Neural cell (in vitro differentiated cells): Measurements from ENCODE around the gene CPN1. TPM values are rescaled to one million over a fixed set of nuclear protein-coding genes. Genes with fewer than 3 reads are reported as not detected.
A peak's percentile ranks its signal among the peaks of the same experiment; 100 is the strongest.

Experiments used
- H2AFZ ChIP-seq: fragments of 200-600, 300-800 bp; sonication (generic), shearing (Covaris generic); 2 replicates; pipeline ENCODE4 v1.6.0; 2014; ENCODE audit warnings: low read depth, mild to moderate bottlenecking, antibody characterized with exemption, low read length, moderate library complexity
- H3F3A ChIP-seq: fragments of 200-600 bp; shearing (Covaris generic); 2 replicates; pipeline ENCODE4 v1.6.1; 2016; ENCODE audit warnings: mild to moderate bottlenecking, moderate library complexity, mixed read lengths, antibody characterized with exemption, low read length; ENCODE audit not compliant: insufficient read depth, poor library complexity, severe bottlenecking
- H3K27ac ChIP-seq: fragments of 200-600, 300-800 bp; sonication (generic), shearing (Covaris generic); 2 replicates; pipeline ENCODE4 v1.5.1; 2014; ENCODE audit warnings: mild to moderate bottlenecking, low read length, moderate library complexity
- H3K27me3 ChIP-seq: fragments of 300-800, 200-600 bp; sonication (generic), shearing (Covaris generic); 2 replicates; pipeline ENCODE4 v1.6.0; 2014; ENCODE audit warnings: mild to moderate bottlenecking, low read depth, low read length, moderate library complexity; ENCODE audit not compliant: insufficient read depth
- H3K36me3 ChIP-seq: fragments of 300-800, 200-600 bp; sonication (generic), shearing (Covaris generic); 2 replicates; pipeline ENCODE4 v1.5.1; 2014; ENCODE audit warnings: mild to moderate bottlenecking, antibody characterized with exemption, low read length, moderate library complexity; ENCODE audit not compliant: insufficient read depth
- H3K4me2 ChIP-seq: fragments of 300-800, 200-600 bp; sonication (generic), shearing (Covaris generic); 2 replicates; pipeline ENCODE4 v1.6.0; 2014; ENCODE audit warnings: mild to moderate bottlenecking, low read length
- H3K4me3 ChIP-seq: fragments of 300-800, 200-600 bp; sonication (generic), shearing (Covaris generic); 2 replicates; pipeline ENCODE4 v1.5.1; 2014; ENCODE audit warnings: mild to moderate bottlenecking, low read length, moderate library complexity
- H3K79me2 ChIP-seq: fragments of 200-600 bp; shearing (Covaris generic); replicated peaks from 2 replicates; pipeline ENCODE4 v1.6.0; 2014; ENCODE audit warnings: mild to moderate bottlenecking, low read length, moderate library complexity; ENCODE audit not compliant: insufficient read depth
- H3K9ac ChIP-seq: fragments of 300-800, 200-600 bp; sonication (generic), shearing (Covaris generic); 2 replicates; pipeline ENCODE4 v1.6.1; 2016; ENCODE audit warnings: mild to moderate bottlenecking, low read length, mixed read lengths
- H3K9me2 ChIP-seq: fragments of 200-600 bp; shearing (Covaris generic); 2 replicates; pipeline ENCODE4 v1.6.1; 2016; ENCODE audit warnings: mild to moderate bottlenecking, low read length, mixed read lengths; ENCODE audit not compliant: insufficient read depth
- H3K9me3 ChIP-seq: fragments of 200-600, 300-800 bp; sonication (generic), shearing (Covaris generic); 2 replicates; pipeline ENCODE4 v1.6.1; 2016; ENCODE audit warnings: mild to moderate bottlenecking, mixed run types, low read length, moderate library complexity, mixed read lengths
- H4K20me1 ChIP-seq: fragments of 200-600 bp; shearing (Covaris generic); 2 replicates; pipeline ENCODE4 v1.6.1; 2016; ENCODE audit warnings: mild to moderate bottlenecking, mixed run types; ENCODE audit not compliant: insufficient read depth
- CTCF ChIP-seq: fragments of 450-650 bp; IDR thresholded peaks from 2 replicates; pipeline ENCODE4 v1.5.1; 2014; ENCODE audit warnings: antibody characterized with exemption, mild to moderate bottlenecking, moderate library complexity; ENCODE audit not compliant: poor library complexity, severe bottlenecking
- EP300 ChIP-seq: fragments of 450-650 bp; conservative IDR thresholded peaks from 2 replicates; pipeline ENCODE4 v1.6.1; 2014; ENCODE audit warnings: antibody characterized with exemption, mild to moderate bottlenecking, moderate library complexity; ENCODE audit not compliant: poor library complexity, severe bottlenecking
- EZH2 ChIP-seq: fragments of 200-600, 300-800 bp; shearing (Covaris generic), sonication (generic); IDR thresholded peaks from 2 replicates; pipeline ENCODE4 v1.6.1; 2014; ENCODE audit warnings: antibody characterized with exemption, low read length, borderline replicate concordance, mild to moderate bottlenecking; ENCODE audit not compliant: insufficient read depth, poor library complexity, severe bottlenecking
- MXI1 ChIP-seq: fragments of 450-650 bp; conservative IDR thresholded peaks from 2 replicates; pipeline ENCODE4 v1.6.1; 2014; ENCODE audit warnings: antibody characterized with exemption, mild to moderate bottlenecking; ENCODE audit not compliant: poor library complexity, severe bottlenecking
- POLR2AphosphoS5 ChIP-seq: IDR thresholded peaks from 2 replicates; pipeline ENCODE4 v1.6.1; 2012
- RAD21 ChIP-seq: fragments of 450-650 bp; conservative IDR thresholded peaks from 2 replicates; pipeline ENCODE4 v1.6.1; 2014; ENCODE audit warnings: antibody characterized with exemption, mild to moderate bottlenecking, moderate library complexity
- REST ChIP-seq: IDR thresholded peaks from 2 replicates; pipeline ENCODE4 v1.6.1; 2012; ENCODE audit warnings: borderline replicate concordance
- SMC3 ChIP-seq: fragments of 450-650 bp; conservative IDR thresholded peaks from 2 replicates; pipeline ENCODE4 v1.6.1; 2014; ENCODE audit warnings: antibody characterized with exemption, mild to moderate bottlenecking, moderate library complexity; ENCODE audit not compliant: poor library complexity
- TAF1 ChIP-seq: IDR thresholded peaks from 2 replicates; pipeline ENCODE4 v1.6.1; 2012; ENCODE audit warnings: low read depth
- polyA plus RNA-seq: library from polyadenylated mRNA; depleted of rRNA; stranded (reverse); fragments of >200 nt; gene quantifications from 2 replicates; pipeline ENCODE4 v1.2.3, GENCODE V29; 2014

Gene CPN1
- polyA plus RNA-seq, 1 donor from 2014 or later = not detected

- no peaks in the 10 kb centered on the region for H3K79me2 ChIP-seq
Measured at GRCh38 chr10:100008708-100009282, 72.9 kb downstream of the CPN1 start.

GRCh38 chr10:100008142-100008522 lies 73.5 kb downstream of the CPN1 start:
- H3K79me2 ChIP-seq = no peaks in the 10 kb centered on the region
- H4K20me1 ChIP-seq = no peaks in the 10 kb centered on the region
- no peak overlapping the region for H3K27ac ChIP-seq
- H3F3A ChIP-seq = no peaks in the 10 kb centered on the region
- H3K9me3 ChIP-seq = no peaks in the 10 kb centered on the region
- peak overlapping the region; percentile 67 for H3K9ac ChIP-seq
- no peak overlapping the region for H2AFZ ChIP-seq
- no peaks in the 10 kb centered on the region for H3K9me2 ChIP-seq
- peak overlapping the region; percentile 94 for H3K4me3 ChIP-seq
- H3K36me3 ChIP-seq = no peaks in the 10 kb centered on the region
- peak overlapping the region; percentile 72 for H3K4me2 ChIP-seq
- H3K27me3 ChIP-seq = no peaks in the 10 kb centered on the region
- TF ChIP-seq RAD21 (no peak), EZH2 (no peak), REST (no peak)

More at GRCh38 chr10:100008708-100009282, 72.9 kb downstream of the CPN1 start:
- H3F3A ChIP-seq = no peaks in the 10 kb centered on the region
- TF ChIP-seq EP300 = no peak
- no peak for TF ChIP-seq SMC3
- TF ChIP-seq CTCF = no peak
- no peak for TF ChIP-seq MXI1
- no peak for TF ChIP-seq REST
- TF ChIP-seq POLR2AphosphoS5 = no peak
- no peak for TF ChIP-seq RAD21
- no peak for TF ChIP-seq EZH2
- TF ChIP-seq TAF1 = no peak
- no peaks in the 10 kb centered on the region for H3K9me2 ChIP-seq
- peak overlapping the region; percentile 72 for H3K4me2 ChIP-seq
- H3K9me3 ChIP-seq = no peaks in the 10 kb centered on the region
- H3K27ac ChIP-seq = peak overlapping the region; percentile 31
- no peaks in the 10 kb centered on the region for H3K36me3 ChIP-seq
- no peaks in the 10 kb centered on the region for H3K27me3 ChIP-seq
- peak overlapping the region; percentile 67 for H3K9ac ChIP-seq
- no peaks in the 10 kb centered on the region for H4K20me1 ChIP-seq
- H2AFZ ChIP-seq = peak overlapping the region; percentile 85
- H3K4me3 ChIP-seq = peak overlapping the region; percentile 94
